WERI-Rb-1 (cell line): ENCODE measurements around the gene FAM149B1.

Experiments used
- DNase-seq: peaks from one replicate; pipeline ENCODE4 v3.0.0-alpha.2; 2020
- H3K27ac ChIP-seq: fragments of 250-450 bp; sonication (Bioruptor Pico); 2 replicates; pipeline ENCODE4 v1.5.1; 2020; ENCODE audit warnings: mild to moderate bottlenecking, moderate library complexity
- H3K27me3 ChIP-seq: fragments of 250-450 bp; sonication (Bioruptor Pico); 2 replicates; pipeline ENCODE4 v1.5.1; 2021; ENCODE audit warnings: mild to moderate bottlenecking, low read depth, moderate library complexity; ENCODE audit not compliant: insufficient read depth, severe bottlenecking
- H3K36me3 ChIP-seq: fragments of 250-450 bp; sonication (Bioruptor Pico); 2 replicates; pipeline ENCODE4 v1.5.1; 2020; ENCODE audit warnings: mild to moderate bottlenecking, moderate library complexity
- H3K4me3 ChIP-seq: 2 replicates; pipeline ENCODE4 v1.5.1; 2011; ENCODE audit warnings: low read depth, mild to moderate bottlenecking, control low read depth, low read length
- H3K9me3 ChIP-seq: fragments of 250-450 bp; sonication (Bioruptor Pico); 2 replicates; pipeline ENCODE4 v1.5.1; 2021; ENCODE audit warnings: mild to moderate bottlenecking, moderate library complexity; ENCODE audit not compliant: severe bottlenecking
- TF ChIP-seq, protein P1 (sequence below): IDR thresholded peaks from 2 replicates; pipeline ENCODE4 v1.5.1; 2011; ENCODE audit warnings: low read depth, mild to moderate bottlenecking, control low read depth, inconsistent platforms, low read length

The FAM149B1 gene

DNA sequence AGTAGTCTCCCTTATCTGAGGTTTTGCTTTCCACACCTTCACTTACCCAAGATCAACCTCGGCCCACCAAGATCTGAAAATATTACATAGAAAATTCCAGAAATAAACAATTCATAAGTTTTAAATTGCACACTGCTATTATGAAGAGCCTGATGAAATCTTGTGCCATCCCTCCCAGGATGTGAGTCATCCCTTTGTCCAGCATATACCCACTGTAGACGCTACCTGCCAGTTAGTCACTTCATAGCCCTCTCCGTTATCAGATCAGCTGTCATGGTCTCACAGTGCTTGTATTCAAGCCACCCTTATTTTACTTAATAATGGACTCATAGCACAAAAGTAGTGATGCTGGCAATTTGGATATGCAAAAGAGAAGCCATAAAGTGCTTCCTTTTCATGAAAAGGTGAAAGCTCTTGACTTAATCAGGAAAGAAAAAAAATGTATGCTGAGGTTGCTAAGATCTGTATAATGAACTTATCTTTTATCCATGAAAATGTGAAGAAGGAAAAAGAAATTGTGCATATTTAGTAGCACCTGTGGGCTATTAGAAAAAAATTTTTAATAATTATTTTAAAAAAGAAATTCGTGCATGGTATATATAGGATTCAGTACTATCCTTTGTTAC, 94.3 kb downstream of the FAM149B1 start:
- H3K4me3 ChIP-seq, result no peak overlapping the region
- DNase-seq, result no peak
- TF ChIP-seq, protein P1, sequence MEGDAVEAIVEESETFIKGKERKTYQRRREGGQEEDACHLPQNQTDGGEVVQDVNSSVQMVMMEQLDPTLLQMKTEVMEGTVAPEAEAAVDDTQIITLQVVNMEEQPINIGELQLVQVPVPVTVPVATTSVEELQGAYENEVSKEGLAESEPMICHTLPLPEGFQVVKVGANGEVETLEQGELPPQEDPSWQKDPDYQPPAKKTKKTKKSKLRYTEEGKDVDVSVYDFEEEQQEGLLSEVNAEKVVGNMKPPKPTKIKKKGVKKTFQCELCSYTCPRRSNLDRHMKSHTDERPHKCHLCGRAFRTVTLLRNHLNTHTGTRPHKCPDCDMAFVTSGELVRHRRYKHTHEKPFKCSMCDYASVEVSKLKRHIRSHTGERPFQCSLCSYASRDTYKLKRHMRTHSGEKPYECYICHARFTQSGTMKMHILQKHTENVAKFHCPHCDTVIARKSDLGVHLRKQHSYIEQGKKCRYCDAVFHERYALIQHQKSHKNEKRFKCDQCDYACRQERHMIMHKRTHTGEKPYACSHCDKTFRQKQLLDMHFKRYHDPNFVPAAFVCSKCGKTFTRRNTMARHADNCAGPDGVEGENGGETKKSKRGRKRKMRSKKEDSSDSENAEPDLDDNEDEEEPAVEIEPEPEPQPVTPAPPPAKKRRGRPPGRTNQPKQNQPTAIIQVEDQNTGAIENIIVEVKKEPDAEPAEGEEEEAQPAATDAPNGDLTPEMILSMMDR, result no peak
- no peak overlapping the region for H3K27ac ChIP-seq
- peaks cover 3% of the 10 kb centered on the region for H3K9me3 ChIP-seq
- H3K36me3 ChIP-seq, result no peaks in the 10 kb centered on the region
- H3K27me3 ChIP-seq, result no peaks in the 10 kb centered on the region

- H3K4me3 ChIP-seq, result no peak overlapping the region
- peaks cover 3% of the 10 kb centered on the region for H3K9me3 ChIP-seq
- TF ChIP-seq, protein P1, result no peak
- no peaks in the 10 kb centered on the region for H3K36me3 ChIP-seq
- no peak for DNase-seq
- H3K27me3 ChIP-seq, result no peaks in the 10 kb centered on the region
- no peak overlapping the region for H3K27ac ChIP-seq
Observed at GRCh38 chr10:73262880-73263555, 95.1 kb downstream of the FAM149B1 start.

GRCh38 chr10:73263693-73264347, 95.9 kb downstream of the FAM149B1 start:
- no peak overlapping the region for H3K4me3 ChIP-seq
- DNase-seq, result no peak
- H3K27me3 ChIP-seq, result no peaks in the 10 kb centered on the region
- no peak overlapping the region for H3K27ac ChIP-seq
- H3K36me3 ChIP-seq, result no peaks in the 10 kb centered on the region
- TF ChIP-seq, protein P1, result peak; percentile 19; the same call in 1 of the 2 replicates
- peaks cover 3% of the 10 kb centered on the region for H3K9me3 ChIP-seq

DNA sequence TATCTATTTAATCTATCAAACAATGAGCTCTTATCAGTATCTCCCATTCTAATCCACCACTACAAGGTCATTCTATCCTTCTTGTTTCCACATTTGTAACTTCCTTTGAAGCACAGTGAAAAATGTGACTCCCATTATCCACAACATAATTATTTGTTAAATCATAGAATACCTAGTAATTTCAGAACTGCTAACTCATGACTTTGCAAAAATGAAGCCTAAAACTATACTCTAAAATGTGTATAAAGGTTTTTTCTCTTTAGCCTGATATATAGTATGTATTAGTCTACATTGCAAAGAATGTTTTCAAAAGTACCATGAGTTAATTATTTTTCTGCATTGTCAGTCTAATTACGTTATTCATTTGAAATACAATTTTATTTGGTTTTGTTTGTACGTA, 96.5 kb downstream of the FAM149B1 start:
- no peaks in the 10 kb centered on the region for H3K27me3 ChIP-seq
- no peaks in the 10 kb centered on the region for H3K9me3 ChIP-seq
- no peak for DNase-seq
- H3K4me3 ChIP-seq, result no peak overlapping the region
- no peak overlapping the region for H3K27ac ChIP-seq
- H3K36me3 ChIP-seq, result no peaks in the 10 kb centered on the region
- TF ChIP-seq, protein P1, result no peak

GRCh38 chr10:73281097-73281496, 113.2 kb downstream of the FAM149B1 start:
- Histone ChIP-seq H3K9me3 (no peaks in the 10 kb centered on the region), H3K27me3 (no peaks in the 10 kb centered on the region), H3K27ac (no peak overlapping the region), H3K36me3 (no peaks in the 10 kb centered on the region), H3K4me3 (no peak overlapping the region)
- TF ChIP-seq, protein P1, result no peak
- no peak for DNase-seq
